Esophagus squamous epithelium (tissue), 5 donors: ENCODE measurements around the gene CLDN7. TPM values are rescaled to one million over a fixed set of nuclear protein-coding genes. Genes with fewer than 3 reads are reported as not detected.

Experiments used
- DNase-seq: peaks from one replicate; lab custom pipeline; 2025; lab: John Stamatoyannopoulos, UW
- H3K27ac ChIP-seq, 4 donors: fragments of 200-600 bp; sonication (generic); one replicate each; pipeline ENCODE4 v1.5.1; 2016 to 2019; ENCODE audit warnings: mild to moderate bottlenecking in 1 of 4
- H3K27me3 ChIP-seq, 4 donors: fragments of 200-600 bp; sonication (generic); 1 replicate in 3 of 4; 2 replicates in 1 of 4; pipeline versions ENCODE4 v1.5.1 to v1.6.0; 2017 to 2021; ENCODE audit warnings: antibody characterized with exemption in 1 of 4
- H3K36me3 ChIP-seq, 3 donors: fragments of 200-600 bp; sonication (generic); one replicate each; pipeline ENCODE4 v1.5.1; 2016 to 2019
- H3K4me1 ChIP-seq, 3 donors: fragments of 200-600 bp; sonication (generic); one replicate each; pipeline ENCODE4 v1.5.1; 2017 to 2019
- H3K4me3 ChIP-seq, 4 donors: fragments of 200-600 bp; sonication (generic); 1 replicate in 3 of 4; 2 replicates in 1 of 4; pipeline ENCODE4 v1.5.1; 2016 to 2019; ENCODE audit warnings: mild to moderate bottlenecking in 2 of 4, moderate library complexity in 1 of 4
- H3K9me3 ChIP-seq, 3 donors: fragments of 200-600 bp; sonication (generic); one replicate each; pipeline ENCODE4 v1.5.1; 2016 to 2019
- CTCF ChIP-seq, 6 experiments: fragments of 450-650 bp in 4 of 6; fragments of 200-600 bp in 2 of 6; sonication (generic) in 2 of 6; IDR thresholded peaks; one replicate each; pipeline ENCODE4 v1.5.1; 2016 to 2019; ENCODE audit warnings: antibody characterized with exemption in 6 of 6, mild to moderate bottlenecking in 4 of 6, moderate library complexity in 4 of 6
- POLR2A ChIP-seq, 4 donors: fragments of 450-650 bp; IDR thresholded peaks; one replicate each; pipeline ENCODE4 v1.6.1; 2017; ENCODE audit warnings: antibody characterized with exemption in 4 of 4, mild to moderate bottlenecking in 4 of 4, moderate library complexity in 3 of 4
- WGBS, 2 donors: methylation state at CpG; one replicate each; pipeline ENCODE4 v1.1.5; 2018; 5-methylcytosine and 5-hydroxymethylcytosine counted together
- intact Hi-C: fragments of 100-400 bp; cut with DNase I; formaldehyde crosslinking; loops from one replicate; pipeline ENCODE4 v1.15.0; 2022
- total RNA-seq, 4 donors: library from RNA; depleted of rRNA; stranded (reverse); fragments of >200 nt; gene quantifications; one replicate each; pipeline ENCODE4 v1.1.0, GENCODE V29; 2016
- donor health status: DM: yes; HTN: yes; CAD: no.

CLDN7 gene
- total RNA-seq, 4 donors from 2014 or later = 172 to 411 (median 208) TPM

GRCh38 chr17:7221278-7222092, 40.8 kb downstream of the CLDN7 start:
- Histone ChIP-seq H3K9me3 (no peaks in the 10 kb centered on the region), H3K36me3 (peaks cover 35 to 55% (median 39%) of the 10 kb centered on the region in 3 donors), H3K4me3 (peak overlapping the region; percentile 61 to 99 (median 94)), H3K27me3 (no peaks in the 10 kb centered on the region), H3K27ac (peak overlapping the region; percentile 95 to 100 (median 98)), H3K4me1 (peaks cover 52 to 92% (median 55%) of the 10 kb centered on the region in 3 donors)
- WGBS, 2 donors = 57 to 88% methylated on average over 4 to 8 of the region's 10 CpGs
- intact Hi-C loops = no loop called here
- DNase-seq = no peak
- TF ChIP-seq CTCF (IDR thresholded peaks at IDR 0.05) = no peak
- TF ChIP-seq POLR2A (IDR thresholded peaks at IDR 0.05) = no peak

GRCh38 chr17:7220593-7221277, 41.5 kb downstream of the CLDN7 start:
- H3K27me3 ChIP-seq = no peaks in the 10 kb centered on the region

GRCh38 chr17:7219812-7220592, 42.3 kb downstream of the CLDN7 start, which contains the start of the genes ACADVL and DLG4:
Gene ACADVL, plus strand, starts transcription at chr17:7219938. Its CDS starts 47 bp downstream, at chr17:7219985.
Gene DLG4, minus strand, starts transcription at chr17:7219836.
- Histone ChIP-seq H3K4me3 (peak within 1 kb of the TSS; percentile 61 to 99 (median 94)), H3K36me3 (peaks cover 23 to 41% (median 25%) of the 10 kb centered on the region in 3 donors), H3K4me1 (peaks cover 66 to 94% (median 70%) of the 10 kb centered on the region in 3 donors), H3K27ac (peak within 1 kb of the TSS; percentile 95 to 100 (median 98)), H3K27me3 (no peaks in the 10 kb centered on the region), H3K9me3 (no peaks in the 10 kb centered on the region)
- DNase-seq = no peak
- 0% methylated on average over 35 of the region's 63 CpGs; no CpG with 5 or more reads in 1 of the 2 donors for WGBS, 2 donors
- intact Hi-C loops = no loop called here
- TF ChIP-seq POLR2A (IDR thresholded peaks at IDR 0.05) (peak in 3 of 4 donors; percentile 68 to 93 (median 71)), CTCF (IDR thresholded peaks at IDR 0.05) (peak in 2 of 6 experiments; percentile 10 to 15)

More at GRCh38 chr17:7220593-7221277, 41.5 kb downstream of the CLDN7 start:
- peak; percentile 32 to 63 (median 42) for TF ChIP-seq CTCF (IDR thresholded peaks at IDR 0.05)
- TF ChIP-seq POLR2A (IDR thresholded peaks at IDR 0.05) = no peak
- WGBS, 2 donors = 4 to 15% methylated on average over 5 to 9 of the region's 11 CpGs
- no peak for DNase-seq
- no peaks in the 10 kb centered on the region for H3K9me3 ChIP-seq
- H3K4me1 ChIP-seq = peaks cover 58 to 92% (median 63%) of the 10 kb centered on the region in 3 donors
- peak overlapping the region; percentile 61 to 99 (median 94) for H3K4me3 ChIP-seq
- H3K27ac ChIP-seq = peak overlapping the region; percentile 95 to 100 (median 98)
- intact Hi-C loops = no loop called here
- peaks cover 28 to 48% (median 32%) of the 10 kb centered on the region in 3 donors for H3K36me3 ChIP-seq

GRCh38 chr17:7219229-7219811, 43.0 kb downstream of the CLDN7 start:
- Histone ChIP-seq H3K4me1 (peaks cover 70 to 97% (median 71%) of the 10 kb centered on the region in 3 donors), H3K27ac (peak overlapping the region; percentile 95 to 100 (median 98)), H3K27me3 (no peaks in the 10 kb centered on the region), H3K36me3 (peaks cover 18 to 34% (median 19%) of the 10 kb centered on the region in 3 donors), H3K9me3 (no peaks in the 10 kb centered on the region), H3K4me3 (peak overlapping the region; percentile 61 to 99 (median 94))
- no peak for DNase-seq
- WGBS, 2 donors = 38 to 49% methylated on average over 3 to 4 of the region's 12 CpGs
- intact Hi-C loops = no loop called here
- TF ChIP-seq POLR2A (IDR thresholded peaks at IDR 0.05) (no peak), CTCF (IDR thresholded peaks at IDR 0.05) (no peak)
